HG03432 (cell line): ENCODE measurements around the gene RPTOR.

ENCODE experiments used
- ATAC-seq: cut with Tn5 transposase; IDR thresholded peaks from one replicate; pipeline ENCODE4 v1.9.1; 2021; ENCODE audit warnings: mild to moderate bottlenecking, moderate library complexity; ENCODE audit not compliant: unreplicated experiment

RPTOR gene

DNA sequence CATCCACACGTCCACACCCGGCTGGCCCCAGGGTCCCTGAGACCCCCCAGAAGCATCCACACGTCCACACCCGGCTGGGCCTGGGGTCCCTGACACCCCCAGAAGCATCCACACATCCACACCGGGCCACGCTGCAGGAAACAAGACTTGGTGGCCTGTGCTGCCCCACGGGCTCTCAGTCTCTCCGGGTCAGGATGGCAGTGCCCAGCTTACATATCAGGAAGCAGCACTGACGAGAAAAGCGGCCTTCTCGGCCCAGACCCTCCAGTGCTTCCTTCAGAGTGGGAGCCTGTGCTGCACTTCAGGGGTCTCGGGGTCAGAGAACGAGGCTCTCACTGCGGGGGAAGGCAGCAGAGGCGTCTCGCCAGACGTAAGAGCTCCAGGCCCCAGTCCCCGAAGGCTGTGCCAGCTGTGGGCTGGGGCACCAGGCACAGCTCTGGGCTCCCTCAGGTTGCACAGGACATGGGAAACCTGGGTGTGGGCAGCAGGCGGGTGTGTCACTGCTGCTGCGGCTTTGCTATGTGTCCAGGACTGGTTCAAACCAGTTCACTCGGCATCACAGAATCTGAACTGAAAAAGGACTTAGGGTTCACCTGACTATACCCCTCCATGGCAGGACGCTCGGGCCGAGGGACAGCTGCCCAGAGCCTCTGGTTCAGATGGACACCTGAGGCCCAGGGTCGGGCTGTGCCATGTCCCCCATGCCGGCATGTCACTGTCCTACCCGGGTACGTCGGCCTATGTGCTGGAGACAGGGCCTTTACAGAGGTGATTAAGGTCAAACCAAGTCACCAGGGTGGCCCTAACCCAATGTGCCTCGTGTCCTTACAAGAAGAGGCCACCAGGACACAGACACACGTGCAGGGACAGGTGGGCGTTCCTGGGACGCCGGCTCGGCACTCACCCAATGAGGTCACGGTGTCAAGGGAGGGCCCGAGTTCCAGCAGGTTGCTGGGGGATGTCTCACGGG lies 406.8 kb downstream of the RPTOR start:
- ATAC-seq, result no peak

GRCh38 chr17:80952291-80952690 lies 407.7 kb downstream of the RPTOR start:
- ATAC-seq, result no peak

- no peak for ATAC-seq
Measured at GRCh38 chr17:80953471-80954315, 409.1 kb downstream of the RPTOR start.

GRCh38 chr17:80955078-80955477 lies 410.4 kb downstream of the RPTOR start:
- ATAC-seq, result no peak

- ATAC-seq, result no peak
Measured at GRCh38 chr17:80955671-80956280, 411.1 kb downstream of the RPTOR start.

- no peak for ATAC-seq
Measured at GRCh38 chr17:80956321-80957190, 411.9 kb downstream of the RPTOR start.

GRCh38 chr17:80957461-80957941 lies 412.9 kb downstream of the RPTOR start:
- no peak for ATAC-seq

- no peak for ATAC-seq
Measured at GRCh38 chr17:80959330-80960036, 414.8 kb downstream of the RPTOR start.

DNA sequence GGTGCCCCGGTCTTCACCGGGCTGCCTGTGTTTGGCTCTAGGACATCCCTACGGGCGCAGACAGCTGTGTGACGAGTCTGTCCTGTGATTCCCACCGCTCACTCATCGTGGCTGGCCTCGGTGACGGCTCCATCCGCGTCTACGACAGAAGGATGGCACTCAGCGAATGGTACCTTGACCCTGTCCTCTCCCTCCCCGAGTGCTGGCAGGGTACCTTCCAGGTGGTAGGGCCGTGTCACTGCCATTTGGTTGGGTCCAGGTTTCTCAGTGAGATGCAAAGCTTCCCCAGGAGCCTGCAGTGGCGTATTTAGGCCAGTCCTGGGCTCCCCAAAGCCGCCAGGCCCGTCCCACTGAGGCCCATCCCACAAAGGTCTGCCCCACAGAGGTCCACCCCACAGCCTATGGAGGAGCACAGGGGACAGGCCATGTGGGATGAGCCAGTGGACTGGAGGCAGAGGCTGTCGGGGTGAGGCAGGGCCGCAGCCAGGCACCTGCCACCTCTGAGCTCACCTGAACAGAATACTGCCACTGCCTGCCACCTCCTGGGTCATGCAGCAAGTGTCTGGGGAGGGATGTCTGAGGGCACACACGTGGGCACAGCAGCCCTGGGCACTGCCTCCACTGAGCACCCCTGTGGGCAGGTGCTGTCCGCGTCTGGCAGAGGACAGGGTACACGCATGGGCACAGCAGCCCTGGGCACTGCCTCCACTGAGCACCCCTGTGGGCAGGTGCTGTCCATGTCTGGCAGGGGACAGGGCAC lies 415.6 kb downstream of the RPTOR start:
- ATAC-seq, result no peak

DNA sequence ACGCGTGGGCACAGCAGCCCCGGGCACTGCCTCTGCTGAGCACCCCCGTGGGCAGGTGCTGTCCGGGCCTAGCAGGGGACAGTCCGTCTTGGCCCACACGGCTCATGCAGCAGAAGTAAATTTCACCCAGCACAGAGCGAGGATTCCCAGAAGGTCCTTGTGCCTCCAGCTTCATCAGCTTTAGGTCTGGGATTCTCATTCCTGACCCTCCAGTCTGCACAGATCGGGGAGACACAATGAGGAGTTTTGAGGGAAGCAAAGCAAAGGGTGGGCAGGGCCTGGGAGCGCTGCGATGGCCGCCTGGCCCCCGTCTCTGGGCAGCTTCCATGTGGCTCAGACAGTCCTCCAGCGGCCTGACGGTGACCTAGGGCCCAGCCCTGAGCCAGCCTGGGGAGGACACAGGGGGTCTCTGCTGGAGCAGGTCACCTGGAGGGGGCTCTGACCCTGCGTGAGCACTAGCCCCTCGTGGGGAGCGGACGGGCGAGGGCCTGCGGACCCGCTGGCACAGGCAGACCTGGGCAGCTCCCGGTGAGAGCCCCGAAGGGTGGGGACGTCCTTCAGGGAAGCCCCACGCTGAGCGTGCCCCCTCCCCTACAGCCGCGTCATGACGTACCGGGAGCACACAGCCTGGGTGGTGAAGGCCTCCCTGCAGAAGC lies 416.3 kb downstream of the RPTOR start:
- no peak for ATAC-seq

DNA sequence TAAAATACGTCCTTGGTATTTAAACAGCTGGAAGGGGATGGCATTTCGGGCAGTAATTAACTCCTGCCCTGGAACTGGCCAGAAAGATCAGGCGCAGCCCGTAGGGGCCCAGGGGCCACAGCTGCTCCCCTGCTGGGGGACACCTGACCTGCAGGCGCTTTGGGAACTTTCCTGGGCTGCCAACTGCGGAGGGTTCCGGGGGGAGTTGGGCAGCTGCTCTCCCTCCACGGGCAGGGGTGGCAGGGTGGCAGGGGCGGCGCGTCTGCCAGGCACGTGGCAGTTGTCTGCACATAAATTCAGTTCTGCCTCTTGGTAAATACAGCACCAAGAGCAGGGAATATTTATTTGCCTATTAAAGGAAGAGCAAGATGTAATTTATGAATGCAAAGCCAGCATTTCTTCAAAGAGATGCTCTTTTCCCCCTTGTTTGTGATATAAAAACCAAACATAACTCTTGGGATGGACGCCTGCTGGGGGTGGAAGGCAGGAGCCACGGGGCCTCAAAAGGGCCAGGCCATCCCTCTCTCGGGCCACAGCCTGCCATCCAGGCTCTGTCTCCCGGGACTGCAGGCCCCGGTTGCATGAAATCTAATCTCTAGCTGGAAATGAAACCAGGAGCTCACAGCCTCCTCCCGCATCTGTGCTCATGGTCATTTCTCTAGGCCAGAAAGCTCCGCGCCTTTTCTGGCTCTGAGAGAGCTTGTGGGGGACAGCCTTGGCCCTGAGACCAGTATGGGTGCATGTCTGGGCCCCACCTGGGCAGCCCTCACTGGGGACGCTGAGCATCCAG lies 417.1 kb downstream of the RPTOR start:
- no peak for ATAC-seq

DNA sequence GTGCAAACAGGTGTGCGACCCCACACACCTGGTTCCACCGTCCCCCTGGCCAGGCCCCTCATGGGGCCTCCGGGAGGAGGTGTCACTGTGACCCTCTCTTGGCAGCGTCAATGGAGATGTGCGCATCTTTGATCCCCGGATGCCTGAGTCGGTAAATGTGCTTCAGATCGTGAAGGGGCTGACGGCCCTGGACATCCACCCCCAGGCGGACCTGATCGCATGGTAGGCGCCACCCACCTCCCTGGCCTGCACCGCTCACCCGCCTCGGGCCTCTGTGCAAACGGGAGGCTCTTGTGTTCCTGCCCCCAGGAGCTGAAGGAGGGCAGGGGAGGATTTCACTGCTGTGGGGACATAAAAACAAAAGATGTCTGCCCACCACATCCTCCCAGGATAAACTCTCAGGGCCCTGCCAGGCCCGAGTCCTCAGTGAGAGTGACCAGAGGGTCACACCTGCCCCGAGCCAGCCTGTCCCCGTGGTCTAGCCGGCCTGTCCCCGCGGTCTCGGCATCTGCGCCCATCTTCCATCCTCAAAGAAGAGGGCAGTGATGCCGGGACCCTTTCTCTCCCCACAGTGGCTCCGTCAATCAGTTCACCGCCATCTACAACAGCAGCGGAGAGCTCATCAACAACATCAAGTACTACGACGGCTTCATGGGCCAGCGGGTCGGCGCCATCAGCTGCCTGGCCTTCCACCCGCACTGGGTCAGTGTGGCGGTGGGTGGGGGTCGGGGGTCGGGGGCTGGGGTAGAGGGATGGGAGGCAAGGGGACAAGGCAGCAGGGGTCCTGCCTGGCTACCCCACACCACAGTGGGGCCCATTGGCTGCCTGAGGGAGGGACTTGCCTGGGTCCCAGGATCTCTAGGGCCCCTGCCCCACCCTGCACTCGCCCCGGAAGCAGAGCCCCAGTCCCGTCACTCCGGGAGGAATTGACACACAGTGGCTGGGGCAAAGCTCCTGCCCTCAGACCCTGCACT lies 418.0 kb downstream of the RPTOR start:
- no peak for ATAC-seq

GRCh38 chr17:80963812-80964543 lies 419.3 kb downstream of the RPTOR start:
- ATAC-seq, result no peak

- no peak for ATAC-seq
Measured at GRCh38 chr17:80964544-80964856, 419.9 kb downstream of the RPTOR start.

- ATAC-seq, result no peak
Measured at GRCh38 chr17:80964859-80965580, 420.4 kb downstream of the RPTOR start.
